ENCODE results near the gene ZNF428.

ZNF428 gene

GRCh38 chr19:43634506-43634871, 15.1 kb upstream of the ZNF428 start:
- no peaks in the 10 kb centered on the region for H3K9me3 Mint-ChIP-seq
- peaks cover 8% of the 10 kb centered on the region for H3K4me1 Mint-ChIP-seq (ENCODE audit: low read depth)
- no peak overlapping the region for H3K27ac Mint-ChIP-seq
- no peaks in the 10 kb centered on the region for H3K36me3 Mint-ChIP-seq (ENCODE audit: low read depth)
- no peak for DNase-seq
- H3K27me3 Mint-ChIP-seq = peaks cover 34% of the 10 kb centered on the region
- H3K4me3 Mint-ChIP-seq = no peak overlapping the region

GRCh38 chr19:43634068-43634467, 14.6 kb upstream of the ZNF428 start:
- Mint-ChIP-seq H3K9me3 (no peaks in the 10 kb centered on the region), H3K4me1 (ENCODE audit: low read depth) (peaks cover 6% of the 10 kb centered on the region), H3K27ac (no peak overlapping the region), H3K27me3 (peaks cover 32% of the 10 kb centered on the region), H3K4me3 (no peak overlapping the region), H3K36me3 (ENCODE audit: low read depth) (no peaks in the 10 kb centered on the region)
- DNase-seq = no peak

- Mint-ChIP-seq H3K36me3 (ENCODE audit: low read depth) (no peaks in the 10 kb centered on the region), H3K4me1 (ENCODE audit: low read depth) (peaks cover 3% of the 10 kb centered on the region), H3K27ac (no peak overlapping the region), H3K27me3 (peaks cover 27% of the 10 kb centered on the region), H3K4me3 (no peak overlapping the region), H3K9me3 (no peaks in the 10 kb centered on the region)
- no peak for DNase-seq
These were observed 14.1 kb upstream of the ZNF428 start for GRCh38 chr19:43633520-43633919.

DNA sequence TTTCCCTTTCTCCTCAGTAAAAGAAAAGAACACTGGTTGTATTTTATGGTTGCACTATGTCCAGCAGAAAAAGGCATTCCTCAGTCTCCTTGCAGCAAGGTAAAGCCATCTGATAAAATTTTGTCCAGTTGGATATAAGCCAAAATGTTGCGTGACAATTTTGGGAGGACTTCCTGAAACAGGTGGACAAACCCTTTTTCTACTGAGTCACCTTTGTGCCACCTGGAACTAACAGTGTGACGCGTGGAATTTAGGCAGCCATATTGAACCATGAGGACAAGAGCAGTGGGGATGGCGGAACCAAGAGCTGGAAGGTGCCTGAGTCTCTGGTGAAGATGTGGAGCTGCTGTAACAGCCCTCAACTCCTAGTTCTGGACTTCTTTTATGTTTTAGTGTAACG, 12.1 kb upstream of the ZNF428 start:
- Mint-ChIP-seq H3K4me1 (ENCODE audit: low read depth) (peaks cover 3% of the 10 kb centered on the region), H3K27me3 (peaks cover 22% of the 10 kb centered on the region), H3K27ac (no peak overlapping the region), H3K36me3 (ENCODE audit: low read depth) (no peaks in the 10 kb centered on the region), H3K4me3 (no peak overlapping the region), H3K9me3 (no peaks in the 10 kb centered on the region)
- no peak for DNase-seq

- no peak for DNase-seq
- Mint-ChIP-seq H3K4me1 (ENCODE audit: low read depth) (peaks cover 15% of the 10 kb centered on the region), H3K27ac (no peak overlapping the region), H3K4me3 (no peak overlapping the region), H3K9me3 (no peaks in the 10 kb centered on the region), H3K36me3 (ENCODE audit: low read depth) (no peaks in the 10 kb centered on the region), H3K27me3 (peaks cover 15% of the 10 kb centered on the region)
These were observed 9.4 kb upstream of the ZNF428 start for GRCh38 chr19:43628646-43629326.

- Mint-ChIP-seq H3K36me3 (ENCODE audit: low read depth) (no peaks in the 10 kb centered on the region), H3K27ac (no peak overlapping the region), H3K4me1 (ENCODE audit: low read depth) (peaks cover 15% of the 10 kb centered on the region), H3K27me3 (peaks cover 15% of the 10 kb centered on the region), H3K9me3 (no peaks in the 10 kb centered on the region), H3K4me3 (no peak overlapping the region)
- no peak for DNase-seq
These were observed 7.4 kb upstream of the ZNF428 start for GRCh38 chr19:43626838-43627237.

DNA sequence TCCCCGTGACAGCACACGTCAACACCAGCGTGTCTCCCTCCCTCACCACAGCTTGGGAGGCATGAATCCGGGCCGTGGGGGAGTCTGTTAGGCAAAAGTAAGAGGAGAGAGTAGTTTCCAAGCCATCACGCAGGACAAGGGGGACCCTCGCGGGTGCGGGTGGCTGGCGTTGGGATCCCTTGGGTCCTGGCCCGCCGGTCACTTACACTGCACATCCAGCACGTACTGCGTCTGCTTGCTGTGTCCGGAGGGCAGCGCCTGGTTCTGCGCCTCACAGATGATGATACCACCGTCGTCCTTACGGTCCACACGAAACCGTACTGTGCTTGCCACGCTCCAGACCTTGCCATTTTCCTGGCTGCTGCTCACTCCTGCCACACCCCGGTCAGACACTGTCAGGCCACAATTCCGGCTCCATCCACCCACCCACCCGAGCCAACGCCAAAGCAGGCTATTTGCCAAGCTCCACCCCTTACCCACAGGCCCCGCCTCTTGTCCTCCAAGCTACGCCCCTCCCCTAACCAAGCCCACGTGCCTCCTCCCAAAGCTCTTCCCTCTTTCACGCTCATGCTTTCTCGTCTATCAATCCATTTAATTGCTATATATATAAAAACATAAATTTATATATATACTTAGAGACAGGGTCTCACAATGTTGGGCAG, 6.6 kb upstream of the ZNF428 start:
- Mint-ChIP-seq H3K4me3 (no peak overlapping the region), H3K27ac (no peak overlapping the region), H3K4me1 (ENCODE audit: low read depth) (peaks cover 17% of the 10 kb centered on the region), H3K36me3 (ENCODE audit: low read depth) (no peaks in the 10 kb centered on the region), H3K27me3 (peaks cover 15% of the 10 kb centered on the region), H3K9me3 (no peaks in the 10 kb centered on the region)
- DNase-seq = no peak

- Mint-ChIP-seq H3K36me3 (ENCODE audit: low read depth) (peaks cover 8% of the 10 kb centered on the region), H3K9me3 (no peaks in the 10 kb centered on the region), H3K27ac (no peak overlapping the region), H3K27me3 (peaks cover 15% of the 10 kb centered on the region), H3K4me1 (ENCODE audit: low read depth) (peaks cover 27% of the 10 kb centered on the region), H3K4me3 (no peak overlapping the region)
- peak; percentile 87 for DNase-seq
These were observed 5.5 kb upstream of the ZNF428 start for GRCh38 chr19:43624933-43625332.

DNA sequence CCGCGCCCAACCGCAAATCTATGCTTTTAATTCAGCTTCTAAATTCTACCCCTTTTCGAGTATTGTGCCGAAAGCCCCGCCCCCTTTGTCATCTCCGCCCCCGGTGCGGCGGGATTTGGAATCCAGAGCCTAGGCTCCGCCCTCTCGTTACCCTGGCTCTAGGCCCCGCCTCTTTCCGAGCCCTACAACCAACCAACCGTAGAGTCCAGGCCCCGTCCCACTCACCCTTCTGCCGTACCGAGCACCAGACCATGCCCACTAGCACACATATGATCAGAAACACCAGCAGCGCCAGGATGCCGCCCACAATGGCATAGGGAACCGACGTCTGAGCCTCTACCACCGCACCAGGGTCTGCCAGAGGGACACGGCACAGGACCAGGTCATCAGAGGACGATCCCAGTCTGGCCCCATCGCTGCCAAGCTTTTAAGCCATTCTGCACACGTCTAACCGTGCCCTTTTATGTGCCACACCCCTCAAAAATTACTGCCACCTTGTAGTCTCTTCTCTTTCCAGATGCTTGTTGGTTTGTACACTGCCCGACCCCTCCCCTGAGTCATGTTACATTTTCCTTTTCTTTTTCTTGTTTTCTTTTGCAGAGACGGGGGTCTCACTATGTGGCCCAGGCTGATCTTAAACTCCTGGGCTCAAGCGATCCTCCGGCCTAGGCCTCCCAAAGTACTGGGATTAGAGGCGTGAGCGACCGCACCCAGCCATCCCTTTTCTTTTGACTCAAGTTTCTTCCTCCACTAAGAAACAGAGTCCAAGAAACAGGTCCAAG, 4.7 kb upstream of the ZNF428 start:
- Mint-ChIP-seq H3K4me3 (no peak overlapping the region), H3K27me3 (peaks cover 15% of the 10 kb centered on the region), H3K36me3 (ENCODE audit: low read depth) (peaks cover 14% of the 10 kb centered on the region), H3K4me1 (ENCODE audit: low read depth) (peaks cover 30% of the 10 kb centered on the region), H3K27ac (no peak overlapping the region), H3K9me3 (no peaks in the 10 kb centered on the region)
- no peak for DNase-seq

DNA sequence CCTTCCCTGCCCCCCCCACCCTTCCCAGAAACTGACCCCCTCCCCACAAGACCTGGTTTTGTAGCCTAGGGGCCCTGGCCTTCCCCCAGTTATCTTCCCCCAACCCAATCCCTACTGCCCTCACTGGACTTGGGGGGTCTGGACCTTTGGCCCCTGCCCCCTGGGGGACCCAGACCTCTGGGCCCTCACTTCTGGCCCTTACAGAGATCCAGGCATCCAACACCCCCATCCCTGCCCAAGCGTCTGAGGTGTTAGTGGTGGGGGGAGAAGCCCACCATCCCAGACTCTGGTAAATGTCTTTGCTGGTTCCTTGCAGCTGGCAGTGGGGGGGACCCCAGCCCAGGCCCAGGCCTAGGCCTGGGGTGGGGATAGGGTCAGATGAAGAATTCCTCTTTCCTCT, 3.5 kb upstream of the ZNF428 start:
- H3K36me3 Mint-ChIP-seq (ENCODE audit: low read depth) = peaks cover 18% of the 10 kb centered on the region
- no peak overlapping the region for H3K27ac Mint-ChIP-seq
- no peak for DNase-seq
- H3K4me1 Mint-ChIP-seq (ENCODE audit: low read depth) = peaks cover 37% of the 10 kb centered on the region
- H3K27me3 Mint-ChIP-seq = peaks cover 15% of the 10 kb centered on the region
- no peak overlapping the region for H3K4me3 Mint-ChIP-seq
- no peaks in the 10 kb centered on the region for H3K9me3 Mint-ChIP-seq

DNA sequence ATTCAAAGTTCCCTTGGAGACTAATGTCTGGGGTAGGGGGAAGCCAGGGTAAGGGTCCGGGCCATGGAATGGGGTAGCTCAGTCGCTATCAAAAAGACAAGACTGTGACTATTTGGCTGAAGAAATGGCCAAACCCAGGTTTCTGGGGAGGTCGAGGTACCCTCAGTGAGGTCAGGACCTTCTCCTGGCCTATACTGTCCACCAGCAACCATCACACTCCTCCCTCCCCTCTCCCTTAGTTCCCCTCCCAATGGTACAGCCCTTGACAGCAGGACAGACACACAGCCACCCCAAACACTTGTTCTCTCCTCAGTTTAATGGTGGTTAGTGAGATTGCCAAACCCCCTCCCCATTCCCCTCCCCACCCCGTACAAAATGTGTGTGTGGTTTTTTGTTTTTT, 2.6 kb upstream of the ZNF428 start:
- H3K9me3 Mint-ChIP-seq = no peaks in the 10 kb centered on the region
- H3K4me1 Mint-ChIP-seq (ENCODE audit: low read depth) = peaks cover 38% of the 10 kb centered on the region
- no peak for DNase-seq
- peaks cover 18% of the 10 kb centered on the region for H3K36me3 Mint-ChIP-seq (ENCODE audit: low read depth)
- H3K27ac Mint-ChIP-seq = no peak overlapping the region
- H3K27me3 Mint-ChIP-seq = peaks cover 7% of the 10 kb centered on the region
- H3K4me3 Mint-ChIP-seq = no peak overlapping the region

DNA sequence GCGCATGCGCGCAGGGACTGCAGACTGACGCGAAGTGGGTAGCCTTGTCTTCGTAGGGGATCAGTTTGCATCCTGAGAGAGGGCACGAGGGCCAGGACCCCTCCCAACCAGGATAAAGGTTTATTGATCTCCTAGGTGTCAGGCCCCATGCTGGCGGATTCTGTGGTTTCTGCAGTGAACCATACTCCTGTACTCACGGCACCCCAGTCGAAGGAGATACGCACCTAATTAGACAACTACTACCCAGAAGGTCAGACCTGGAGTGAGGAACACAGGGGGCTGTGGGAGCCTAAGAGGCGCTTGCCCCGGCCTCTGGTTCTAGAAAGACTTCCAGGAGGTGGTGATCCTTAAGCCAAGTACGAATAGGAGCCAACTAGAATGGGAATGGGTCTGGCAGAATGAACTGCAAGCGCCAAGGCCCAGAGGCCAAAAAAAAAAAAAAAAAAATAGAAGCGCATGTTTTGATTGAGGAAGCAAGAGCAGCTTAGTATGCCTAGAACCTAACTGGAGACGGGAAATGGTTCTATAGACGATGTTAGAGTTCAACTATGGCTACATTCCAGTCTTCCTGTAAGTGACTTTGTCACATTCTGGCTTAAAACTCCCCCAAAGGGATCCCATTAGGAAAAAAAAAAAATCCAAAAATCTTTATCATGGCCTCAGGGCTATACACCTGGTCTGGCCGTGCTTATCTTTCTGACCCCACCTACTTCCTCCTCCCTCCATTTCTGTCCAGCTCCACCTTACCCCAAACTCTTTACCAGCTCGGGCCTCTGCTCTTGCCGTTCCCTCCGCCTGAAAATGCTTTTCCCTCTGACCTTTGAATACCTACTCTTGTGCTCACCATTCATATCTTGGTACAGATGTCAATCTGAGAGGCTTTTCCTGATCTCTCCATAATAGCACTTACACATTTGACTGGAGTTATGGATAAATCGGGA, 902 bp upstream of the ZNF428 start:
- no peak for DNase-seq
- peak overlapping the region; percentile 93 for H3K4me3 Mint-ChIP-seq
- H3K27ac Mint-ChIP-seq = peak overlapping the region; percentile 100
- H3K27me3 Mint-ChIP-seq = no peaks in the 10 kb centered on the region
- no peaks in the 10 kb centered on the region for H3K9me3 Mint-ChIP-seq
- peaks cover 36% of the 10 kb centered on the region for H3K4me1 Mint-ChIP-seq (ENCODE audit: low read depth)
- peaks cover 18% of the 10 kb centered on the region for H3K36me3 Mint-ChIP-seq (ENCODE audit: low read depth)

DNA sequence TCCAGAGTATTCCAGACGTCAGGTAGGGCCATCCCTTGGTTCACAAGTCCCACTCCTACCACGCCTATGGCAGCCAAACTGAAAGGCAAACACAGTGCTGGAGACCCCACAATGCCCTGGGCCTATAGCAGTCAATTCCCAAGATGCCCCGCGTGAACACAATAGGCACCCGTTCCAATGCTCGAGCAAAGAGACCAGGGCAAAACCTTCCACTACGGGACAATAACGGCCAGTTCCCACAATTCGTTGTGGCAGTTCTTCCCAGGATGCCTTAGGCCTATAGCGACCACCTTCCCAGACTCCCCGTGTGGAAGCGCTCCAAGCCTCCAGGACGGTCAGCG, 538 bp downstream of the ZNF428 start:
- H3K9me3 Mint-ChIP-seq = no peaks in the 10 kb centered on the region
- peak overlapping the region; percentile 100 for H3K27ac Mint-ChIP-seq
- peaks cover 24% of the 10 kb centered on the region for H3K36me3 Mint-ChIP-seq (ENCODE audit: low read depth)
- no peaks in the 10 kb centered on the region for H3K27me3 Mint-ChIP-seq
- H3K4me3 Mint-ChIP-seq = peak overlapping the region; percentile 93
- DNase-seq = no peak
- peaks cover 28% of the 10 kb centered on the region for H3K4me1 Mint-ChIP-seq (ENCODE audit: low read depth)

DNA sequence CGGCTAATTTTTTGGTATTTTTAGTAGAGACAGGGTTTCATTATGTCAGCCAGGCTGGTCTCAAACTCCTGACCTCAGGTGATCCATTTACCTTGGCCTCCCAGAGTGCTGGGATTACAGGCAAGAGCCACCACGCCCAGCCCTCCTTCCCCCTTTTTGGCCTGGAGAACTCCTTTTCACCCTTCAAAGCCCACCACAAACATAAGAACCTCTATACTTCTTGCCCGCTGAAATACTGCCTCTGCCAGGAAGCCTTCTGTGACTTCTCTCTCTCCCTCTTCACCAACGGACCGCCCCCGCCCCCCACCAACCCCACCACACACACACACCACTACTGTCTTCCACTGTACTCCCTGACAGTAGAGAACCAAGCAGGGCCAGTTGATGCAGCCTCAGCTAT, 2.5 kb downstream of the ZNF428 start:
- Mint-ChIP-seq H3K36me3 (ENCODE audit: low read depth) (peaks cover 38% of the 10 kb centered on the region), H3K4me3 (no peak overlapping the region), H3K4me1 (ENCODE audit: low read depth) (peaks cover 30% of the 10 kb centered on the region), H3K27ac (no peak overlapping the region), H3K9me3 (no peaks in the 10 kb centered on the region), H3K27me3 (no peaks in the 10 kb centered on the region)
- no peak for DNase-seq
